Measurements from ENCODE around the gene OR6S1.
"Not testable (repeated sequence)": the region's sequence is repeated elsewhere in the genome, so short reads cannot be mapped to it uniquely, and the experiment has no call there.

OR6S1 gene

DNA sequence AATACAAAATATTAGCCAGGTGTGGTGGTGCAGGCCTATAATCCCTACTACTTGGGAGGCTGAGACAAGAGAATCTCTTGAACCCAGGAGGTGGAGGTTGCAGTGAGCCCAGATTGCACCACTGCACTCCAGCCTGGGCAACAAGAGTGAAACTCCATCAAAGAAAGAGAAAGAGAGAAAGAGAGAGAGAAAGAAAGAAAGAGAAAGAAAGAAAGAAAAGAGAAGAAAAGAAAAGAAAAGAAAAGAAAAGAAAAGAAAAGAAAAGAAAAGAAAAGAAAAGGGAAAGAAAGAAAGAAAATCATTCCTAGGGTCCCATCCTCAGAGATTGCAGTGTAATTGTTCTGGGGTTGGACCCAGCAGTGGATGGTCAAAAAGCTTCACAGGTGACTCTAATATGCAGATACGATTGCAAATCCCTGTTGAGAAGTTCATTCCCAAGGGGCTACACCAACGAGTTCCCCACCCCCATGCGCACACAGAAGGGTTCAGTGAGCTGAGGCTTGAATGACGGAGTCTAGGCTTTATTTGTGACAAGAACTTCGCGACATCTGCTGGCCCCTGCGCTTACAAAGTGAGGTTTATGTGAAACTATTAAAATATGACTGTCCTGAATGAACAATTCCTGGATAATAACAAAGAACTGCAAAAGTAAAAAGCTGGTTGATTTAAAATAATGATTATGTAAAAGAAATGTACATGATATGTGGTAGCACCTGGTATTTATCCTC lies 32.9 kb downstream of the OR6S1 start:
- DNase-seq = peak; percentile 7

DNA sequence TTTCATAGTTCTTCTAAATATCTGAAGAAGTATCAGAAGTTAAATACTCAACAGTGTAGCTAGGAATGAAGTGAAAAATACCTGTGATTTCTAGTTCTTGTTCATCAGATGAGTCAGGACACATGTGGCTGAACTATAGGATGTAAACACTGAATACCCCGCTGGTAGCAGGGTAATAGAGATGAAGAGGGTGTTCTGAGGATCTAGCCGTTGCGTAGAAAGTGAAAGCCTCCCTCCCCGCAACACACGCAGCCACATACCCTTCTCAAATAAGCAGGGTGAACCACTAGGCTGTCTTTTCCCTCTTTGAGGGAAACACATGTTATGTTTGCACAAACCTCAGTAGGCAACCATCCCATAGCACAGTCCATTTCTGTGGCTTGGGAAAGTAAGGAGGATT lies 33.9 kb downstream of the OR6S1 start:
- no peak for DNase-seq

DNA sequence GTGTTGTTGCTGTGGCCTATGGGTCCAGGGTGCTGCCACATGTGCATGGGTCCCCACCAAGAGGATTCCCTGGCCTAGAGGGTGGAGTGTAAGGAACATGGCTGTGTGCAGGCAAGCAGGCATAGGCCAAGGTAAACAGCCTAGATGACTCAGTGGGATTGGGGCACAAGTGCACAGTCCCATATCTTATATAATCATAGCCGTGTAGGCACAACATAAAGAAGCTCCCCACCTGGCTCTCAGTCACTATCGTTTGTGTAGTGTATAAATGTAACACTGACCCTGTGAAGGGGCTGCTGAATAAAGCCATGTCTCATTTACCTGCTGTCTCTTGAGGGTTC lies 34.6 kb downstream of the OR6S1 start:
- no peak for DNase-seq

DNA sequence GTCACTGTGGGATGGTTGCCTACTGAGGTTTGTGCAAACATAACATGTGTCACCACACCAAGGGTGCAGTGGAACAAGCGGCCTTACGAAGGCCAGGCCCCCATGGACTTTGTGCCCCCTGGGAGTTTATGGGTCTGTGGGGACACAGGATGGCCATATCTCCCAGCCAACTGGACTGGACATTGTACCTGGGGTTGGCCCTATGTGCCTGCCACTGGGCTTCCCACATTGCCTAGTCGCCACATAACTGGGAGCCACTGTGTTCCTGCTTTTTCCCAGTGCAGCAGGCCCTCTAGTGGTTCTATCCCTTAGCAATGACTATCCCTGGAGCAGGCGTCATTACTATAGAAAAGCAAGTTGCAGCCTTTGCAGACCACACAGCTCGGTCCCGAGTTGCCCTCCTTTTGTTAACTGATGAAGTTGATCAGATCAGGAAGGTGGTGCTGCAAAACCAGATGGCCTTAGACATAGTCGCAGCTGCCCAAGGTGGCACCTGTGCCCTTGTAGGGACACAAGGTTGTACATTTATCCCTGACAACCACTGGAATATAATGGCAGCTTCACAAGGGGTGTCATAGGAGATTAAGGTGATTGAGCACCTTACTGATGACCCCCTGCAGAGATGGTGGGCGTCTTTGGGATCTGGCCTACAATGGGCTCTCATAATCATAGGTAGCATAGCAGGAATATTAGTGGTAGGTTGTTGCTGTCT lies 35.1 kb downstream of the OR6S1 start:
- peak; percentile 72 for DNase-seq

DNA sequence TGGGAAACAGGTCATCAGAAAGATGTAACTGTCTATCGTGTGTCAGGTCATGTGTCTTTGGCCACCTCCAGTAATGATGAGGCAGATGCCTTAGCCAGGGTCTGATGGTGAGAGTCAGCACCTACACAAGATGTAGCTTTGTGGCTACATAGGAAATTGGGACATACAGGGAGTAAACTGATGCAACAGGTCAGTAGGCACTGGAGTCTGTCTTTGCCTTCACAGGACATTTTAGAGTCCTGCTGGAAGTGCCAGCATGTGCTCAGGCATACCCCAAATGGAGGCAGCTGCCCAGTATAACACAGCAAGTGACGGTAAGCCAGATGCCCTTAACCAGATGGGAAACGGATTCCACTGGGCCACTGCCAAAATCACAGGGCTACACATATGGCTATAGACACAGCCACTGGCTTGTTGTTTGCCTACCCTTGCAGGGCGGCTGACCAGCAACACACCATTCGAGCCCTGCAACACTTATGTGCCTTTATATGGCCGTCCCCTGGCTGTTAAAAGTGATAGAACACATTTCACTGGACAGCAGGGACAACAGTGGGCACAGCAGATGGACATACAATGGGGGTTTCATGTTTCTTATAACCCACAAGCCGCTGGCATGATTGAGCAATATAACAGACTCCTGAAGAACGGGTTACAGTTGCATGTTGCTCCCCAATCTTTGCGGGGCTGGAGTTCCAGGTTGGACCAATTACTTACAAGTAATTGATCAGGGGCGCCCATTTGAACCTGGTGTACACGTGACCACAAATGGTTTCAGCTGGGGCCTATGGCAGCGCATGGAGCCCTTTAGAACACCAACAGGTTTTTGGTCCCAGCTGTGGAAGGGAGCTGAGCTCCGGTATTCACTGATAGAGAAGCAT lies 37.4 kb downstream of the OR6S1 start:
- no peak for DNase-seq

DNA sequence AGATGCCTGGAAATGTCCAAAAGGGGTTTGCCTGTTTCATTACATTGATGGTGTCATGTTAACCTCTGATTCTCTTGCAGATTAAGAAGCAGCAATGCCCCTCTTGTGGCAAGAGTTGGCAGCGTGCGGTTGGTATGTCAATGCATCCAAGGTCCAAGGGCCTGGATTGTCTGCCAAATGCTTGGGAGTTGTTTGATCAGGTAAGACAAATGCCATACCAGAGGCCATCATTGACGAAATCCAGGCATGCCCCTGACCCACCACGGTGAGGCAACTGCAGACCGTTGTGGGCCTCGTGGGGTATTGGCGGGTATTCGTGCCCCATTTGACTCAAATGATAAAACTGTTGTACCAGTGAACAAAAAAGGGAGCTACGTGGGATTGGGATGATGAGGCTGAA lies 38.9 kb downstream of the OR6S1 start:
- DNase-seq = no peak

DNA sequence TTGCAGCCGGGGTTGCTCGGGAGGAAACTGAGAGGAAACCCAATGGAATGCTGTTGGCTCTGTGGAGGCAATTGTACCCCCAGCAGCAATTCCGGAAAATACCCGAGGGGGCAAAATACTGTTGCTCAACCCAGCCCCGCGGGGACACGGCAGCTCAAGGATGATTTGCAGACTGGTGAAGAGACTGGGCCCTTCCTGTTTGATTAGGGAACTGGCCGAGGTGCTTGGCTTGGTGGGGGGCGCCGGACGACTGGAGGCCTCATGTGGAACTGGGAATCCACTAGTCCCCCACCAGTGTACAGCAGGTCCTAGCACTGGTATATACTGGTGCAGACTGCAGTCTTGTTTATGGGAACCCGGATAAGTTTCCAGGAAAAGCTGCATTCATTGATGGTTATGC lies 40.0 kb downstream of the OR6S1 start:
- no peak for DNase-seq

DNA sequence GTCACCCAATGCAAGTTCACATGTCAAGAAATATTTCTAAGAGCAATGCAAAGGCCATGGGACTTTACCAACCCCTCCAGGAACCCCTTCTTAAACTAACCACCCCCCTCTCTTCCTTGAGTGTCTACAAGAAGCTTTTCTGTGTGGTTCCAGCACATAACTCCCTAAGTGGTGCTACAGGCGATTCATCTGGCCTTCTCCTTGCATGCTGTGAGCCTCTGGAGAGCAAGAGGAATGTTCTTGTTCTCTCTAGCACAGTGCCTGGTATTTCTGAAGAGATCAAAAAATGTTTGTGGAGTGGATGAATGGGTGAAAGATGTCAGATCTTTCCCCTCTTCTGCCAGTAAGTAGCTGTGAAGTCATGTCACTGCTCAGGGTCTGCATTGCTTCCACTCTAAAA lies 44.4 kb downstream of the OR6S1 start:
- no peak for DNase-seq

DNA sequence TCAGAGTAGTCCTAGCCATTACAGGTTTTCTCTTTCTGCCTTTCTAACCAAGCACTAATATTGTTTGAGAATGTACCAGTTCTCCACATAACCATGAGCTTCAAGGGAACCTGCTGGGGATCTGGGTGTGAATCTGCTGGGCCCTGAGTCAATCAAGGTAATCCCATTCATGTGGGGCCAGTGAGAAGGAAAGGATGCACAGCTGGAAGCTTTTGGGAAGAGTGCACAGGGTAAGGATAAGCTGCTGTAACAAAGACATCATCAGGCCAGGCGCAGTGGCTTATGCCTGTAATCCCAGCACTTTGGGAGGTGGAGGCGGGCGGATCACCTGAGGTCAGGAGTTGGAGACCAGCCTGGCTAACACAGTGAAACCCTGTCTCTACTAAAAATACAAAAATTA lies 45.8 kb downstream of the OR6S1 start:
- not testable (repeated sequence) for DNase-seq

DNA sequence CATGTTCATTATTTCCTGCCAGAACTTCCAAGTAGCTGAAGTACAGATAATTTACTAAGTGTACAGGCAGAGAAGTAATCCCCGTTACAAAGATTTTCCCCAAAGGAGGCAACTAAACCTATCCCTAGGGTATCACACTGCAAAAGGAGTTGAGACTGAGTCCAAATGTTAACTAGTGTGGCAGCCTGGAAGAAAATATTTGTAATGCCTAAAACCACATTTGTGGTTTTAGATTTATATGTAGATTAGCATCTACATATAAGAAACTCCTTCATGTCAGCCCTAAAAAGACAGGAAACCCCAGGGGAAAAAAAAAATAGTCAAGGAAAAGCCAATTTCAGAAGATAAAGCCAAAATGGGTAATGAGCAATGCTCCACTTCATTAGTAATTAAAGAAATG lies 48.9 kb downstream of the OR6S1 start:
- DNase-seq = no peak

DNA sequence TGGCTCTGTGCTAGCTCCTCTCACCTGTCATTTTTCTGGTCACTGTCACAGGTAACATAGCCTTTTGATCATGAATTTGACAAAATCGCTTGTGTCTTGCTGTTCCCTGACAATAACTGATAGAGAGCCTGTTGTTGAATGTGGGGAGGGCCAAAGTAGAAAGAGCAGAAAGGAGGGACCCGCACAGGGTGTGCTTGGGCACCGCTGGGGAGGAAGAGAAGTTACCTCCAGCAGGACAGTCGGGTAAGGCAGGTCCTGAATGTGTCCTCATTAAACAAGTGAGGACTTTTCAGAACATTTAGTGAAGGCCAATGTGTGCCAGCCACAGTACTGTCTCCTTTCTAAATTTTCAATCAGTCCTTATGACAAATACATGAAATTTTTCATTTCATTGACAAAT lies 50.3 kb downstream of the OR6S1 start, which contains the start of gene RNASE12:
RNASE12 (minus strand) TSS at position 142 of the 400 bp plus-strand sequence. CDS start 653 bp downstream, outside the sequence.
- no peak for DNase-seq
